Breast epithelium (tissue), 4 donors: ENCODE results near the gene PLA2G12A. TPM values are rescaled to one million over a fixed set of nuclear protein-coding genes. Genes with fewer than 3 reads are reported as not detected.

Experiments used
- DNase-seq, 2 donors: peaks; one replicate each; pipeline ENCODE4 v3.0.0-alpha.2; 2019; ENCODE audit warnings: low spot score in 2 of 2
- H3K27ac ChIP-seq, 2 donors: fragments of 200-600 bp; sonication (generic) in 1 of 2; one replicate each; pipeline ENCODE4 v1.5.1; 2016 to 2019; ENCODE audit warnings: mild to moderate bottlenecking in 1 of 2
- H3K27me3 ChIP-seq, 2 donors: fragments of 200-600 bp; sonication (generic) in 1 of 2; one replicate each; pipeline versions ENCODE4 v1.5.1 to v1.6.0; 2017 to 2019; ENCODE audit warnings: control low read depth in 1 of 2, mild to moderate bottlenecking in 1 of 2
- H3K36me3 ChIP-seq: fragments of 200-600 bp; one replicate; pipeline ENCODE4 v1.5.1; 2019
- H3K4me1 ChIP-seq, 2 donors: fragments of 200-600 bp; sonication (generic); one replicate each; pipeline ENCODE4 v1.5.1; 2016 to 2019; ENCODE audit warnings: control low read depth in 1 of 2
- H3K4me3 ChIP-seq, 3 donors: fragments of 200-600 bp; sonication (generic); 1 replicate in 2 of 3; 2 replicates in 1 of 3; pipeline ENCODE4 v1.5.1; 2016 to 2019; ENCODE audit warnings: mild to moderate bottlenecking in 3 of 3, moderate library complexity in 2 of 3
- H3K9me3 ChIP-seq, 2 donors: fragments of 200-600 bp; sonication (generic) in 1 of 2; one replicate each; pipeline ENCODE4 v1.5.1; 2016 to 2019; ENCODE audit warnings: control low read depth in 1 of 2
- CTCF ChIP-seq, 3 donors: fragments of 450-650 bp; IDR thresholded peaks; one replicate each; pipeline ENCODE4 v1.5.1; 2016 to 2017; ENCODE audit warnings: antibody characterized with exemption in 3 of 3, mild to moderate bottlenecking in 3 of 3, moderate library complexity in 3 of 3
- POLR2A ChIP-seq: fragments of 450-650 bp; IDR thresholded peaks from one replicate; pipeline ENCODE4 v1.6.1; 2016; ENCODE audit warnings: antibody characterized with exemption, mild to moderate bottlenecking, moderate library complexity
- POLR2AphosphoS5 ChIP-seq, 3 donors: sonication (generic); formaldehyde crosslinking; IDR thresholded peaks; one replicate each; pipeline ENCODE4 v1.6.1; 2017; ENCODE audit warnings: antibody characterized with exemption in 3 of 3
- intact Hi-C: fragments of 100-400 bp; cut with DNase I; formaldehyde crosslinking; loops from one replicate; pipeline ENCODE4 v1.15.1; 2023; ENCODE audit warnings: low total_unique reads
- total RNA-seq, 3 donors: library from RNA; depleted of rRNA; stranded (reverse); fragments of >200 nt; gene quantifications; one replicate each; pipeline ENCODE4 v1.1.0, GENCODE V29; 2016

The PLA2G12A gene
- total RNA-seq, 3 donors from 2014 or later: 23.3 to 24.6 (median 23.7) TPM

GRCh38 chr4:109702950-109703663 lies 26.8 kb downstream of the PLA2G12A start, which contains the start of gene CASP6:
Gene CASP6, minus strand, starts transcription at chr4:109703445. Its CDS starts 50 bp downstream, at chr4:109703395.
- intact Hi-C loops: no loop called here
- Histone ChIP-seq H3K4me3 (peak within 1 kb of the TSS; percentile 77 to 94 (median 85)), H3K27me3 (no peaks in the 10 kb centered on the region), H3K27ac (peak within 1 kb of the TSS; percentile 62 to 92), H3K4me1 (peaks cover 0 to 8% of the 10 kb centered on the region in 2 donors), H3K9me3 (no peaks in the 10 kb centered on the region), H3K36me3 (no peaks in the 10 kb centered on the region)
- DNase-seq: peak; percentile 68 to 84
- TF ChIP-seq CTCF (IDR thresholded peaks at IDR 0.05): peak; percentile 33 to 67 (median 61)
- TF ChIP-seq POLR2AphosphoS5 (IDR thresholded peaks at IDR 0.05): peak in 2 of 3 donors; percentile 18 to 39
- no peak for TF ChIP-seq POLR2A

- intact Hi-C loops: no loop called here
- no peak for DNase-seq
- peak overlapping the region; percentile 77 to 94 (median 85) for H3K4me3 ChIP-seq
- H3K27ac ChIP-seq: peak overlapping the region; percentile 62 to 92
- H3K36me3 ChIP-seq: no peaks in the 10 kb centered on the region
- H3K4me1 ChIP-seq: peaks cover 0 to 8% of the 10 kb centered on the region in 2 donors
- no peak for TF ChIP-seq POLR2AphosphoS5 (IDR thresholded peaks at IDR 0.05)
- no peak for TF ChIP-seq CTCF (IDR thresholded peaks at IDR 0.05)
- no peak for TF ChIP-seq POLR2A
- H3K27me3 ChIP-seq: no peaks in the 10 kb centered on the region
- H3K9me3 ChIP-seq: no peaks in the 10 kb centered on the region
Measured at GRCh38 chr4:109701566-109702410, 28.1 kb downstream of the PLA2G12A start.

- no peak for DNase-seq
- TF ChIP-seq POLR2AphosphoS5 (IDR thresholded peaks at IDR 0.05) (no peak), POLR2A (no peak), CTCF (IDR thresholded peaks at IDR 0.05) (no peak)
- Histone ChIP-seq H3K27me3 (no peaks in the 10 kb centered on the region), H3K27ac (no peak overlapping the region), H3K36me3 (no peaks in the 10 kb centered on the region), H3K9me3 (no peaks in the 10 kb centered on the region), H3K4me3 (no peak overlapping the region), H3K4me1 (peaks cover 0 to 8% of the 10 kb centered on the region in 2 donors)
- intact Hi-C loops: no loop called here
Measured at GRCh38 chr4:109699553-109700225, 30.2 kb downstream of the PLA2G12A start.

- no peak overlapping the region for H3K4me3 ChIP-seq
- TF ChIP-seq POLR2A: no peak
- no peak for TF ChIP-seq CTCF (IDR thresholded peaks at IDR 0.05)
- no peak for TF ChIP-seq POLR2AphosphoS5 (IDR thresholded peaks at IDR 0.05)
- intact Hi-C loops: no loop called here
Measured at GRCh38 chr4:109698656-109699055, 31.2 kb downstream of the PLA2G12A start.

More at GRCh38 chr4:109698656-109699055, 31.2 kb downstream of the PLA2G12A start:
- no peaks in the 10 kb centered on the region for H3K9me3 ChIP-seq
- H3K4me1 ChIP-seq: peaks cover 0 to 8% of the 10 kb centered on the region in 2 donors
- no peaks in the 10 kb centered on the region for H3K27me3 ChIP-seq
- H3K27ac ChIP-seq: no peak overlapping the region
- no peak for DNase-seq
- H3K36me3 ChIP-seq: no peaks in the 10 kb centered on the region
